ENCODE results near the gene ANGPTL5.

Gene ANGPTL5

GRCh38 chr11:101863361-101863760, 53.0 kb downstream of the ANGPTL5 start:
- TF ChIP-seq GATA2 (IDR thresholded peaks at IDR 0.05; ENCODE audit: low read depth, low read length) (no peak), GATA3 (IDR thresholded peaks at IDR 0.05; ENCODE audit: low read depth, low read length) (no peak)

DNA sequence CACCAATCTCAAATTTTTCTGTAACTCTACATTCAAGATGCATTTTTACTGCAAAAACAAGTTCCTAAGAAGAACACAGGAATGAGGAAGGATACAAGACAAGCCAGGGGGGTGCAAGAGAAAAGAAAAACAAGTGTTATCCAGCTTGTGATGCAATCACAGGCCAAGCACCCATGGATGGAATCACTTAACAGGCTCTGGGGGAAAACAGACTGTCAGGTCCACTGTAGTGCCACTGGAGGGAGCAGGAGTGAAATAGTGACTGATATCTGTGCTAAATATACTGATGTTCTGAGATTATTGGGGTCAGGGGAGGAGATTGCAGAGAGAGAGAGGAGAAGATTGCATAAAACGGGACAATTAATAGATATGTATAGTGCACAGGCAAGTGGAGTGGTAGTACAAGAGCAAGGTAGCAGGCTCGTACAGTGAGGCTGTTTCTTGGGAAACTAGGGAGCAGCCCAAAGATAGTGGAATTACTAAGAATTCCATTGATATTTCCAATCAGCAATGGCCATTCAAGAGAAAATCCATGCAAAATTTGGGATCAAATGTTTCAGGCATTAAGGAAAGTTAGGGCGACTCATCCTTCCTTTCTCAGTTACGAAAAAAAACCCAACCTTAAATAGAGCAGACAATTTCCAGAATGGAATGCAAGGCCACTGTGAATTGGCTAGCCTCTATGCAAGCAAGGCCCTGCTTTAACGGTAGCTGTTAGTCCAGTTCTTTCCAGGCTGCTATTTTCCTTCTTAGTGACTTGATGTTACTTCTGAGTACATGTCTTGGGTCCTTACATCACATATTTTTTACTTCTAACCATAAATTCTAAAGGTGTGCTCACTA, 53.7 kb downstream of the ANGPTL5 start:
- no peak for TF ChIP-seq GATA2 (IDR thresholded peaks at IDR 0.05; ENCODE audit: low read depth, low read length)
- no peak for TF ChIP-seq GATA3 (IDR thresholded peaks at IDR 0.05; ENCODE audit: low read depth, low read length)

GRCh38 chr11:101860696-101861427, 55.5 kb downstream of the ANGPTL5 start:
- no peak for TF ChIP-seq GATA3 (IDR thresholded peaks at IDR 0.05; ENCODE audit: low read depth, low read length)
- TF ChIP-seq GATA2 (IDR thresholded peaks at IDR 0.05; ENCODE audit: low read depth, low read length), result no peak

GRCh38 chr11:101848262-101848661, 68.1 kb downstream of the ANGPTL5 start:
- TF ChIP-seq GATA2 (IDR thresholded peaks at IDR 0.05; ENCODE audit: low read depth, low read length), result no peak
- no peak for TF ChIP-seq GATA3 (IDR thresholded peaks at IDR 0.05; ENCODE audit: low read depth, low read length)

DNA sequence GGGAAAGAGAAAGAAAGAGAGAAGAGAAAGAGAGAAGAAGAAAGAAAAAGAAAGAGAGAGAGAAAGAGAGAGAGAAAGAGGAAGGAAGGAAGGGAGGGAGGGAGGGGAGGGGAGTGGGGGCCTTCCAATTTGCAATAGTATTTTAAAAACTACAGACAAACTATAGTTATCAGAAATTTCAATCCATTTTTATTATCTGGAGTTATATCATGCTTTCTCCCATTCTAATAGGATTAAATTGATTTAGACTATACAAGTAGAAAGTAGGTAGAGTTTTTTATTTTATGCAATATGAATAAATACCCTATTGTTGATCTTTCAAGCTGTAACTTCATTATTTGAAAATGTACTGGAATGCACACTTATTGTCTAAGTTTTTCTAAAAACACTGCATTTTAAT, 71.7 kb downstream of the ANGPTL5 start:
- TF ChIP-seq GATA3 (IDR thresholded peaks at IDR 0.05; ENCODE audit: low read depth, low read length) (no peak), GATA2 (IDR thresholded peaks at IDR 0.05; ENCODE audit: low read depth, low read length) (no peak)

- TF ChIP-seq GATA3 (IDR thresholded peaks at IDR 0.05; ENCODE audit: low read depth, low read length) (no peak), GATA2 (IDR thresholded peaks at IDR 0.05; ENCODE audit: low read depth, low read length) (no peak)
Measured at GRCh38 chr11:101840704-101841103, 75.6 kb downstream of the ANGPTL5 start.

Measured in SH-SY5Y (cell line).